Measurements from ENCODE around the gene TAF11.
A peak's percentile ranks its signal among the peaks of the same experiment; 100 is the strongest.
"Not testable (repeated sequence)": the region's sequence is repeated elsewhere in the genome, so short reads cannot be mapped to it uniquely, and the experiment has no call there.

The TAF11 gene

DNA sequence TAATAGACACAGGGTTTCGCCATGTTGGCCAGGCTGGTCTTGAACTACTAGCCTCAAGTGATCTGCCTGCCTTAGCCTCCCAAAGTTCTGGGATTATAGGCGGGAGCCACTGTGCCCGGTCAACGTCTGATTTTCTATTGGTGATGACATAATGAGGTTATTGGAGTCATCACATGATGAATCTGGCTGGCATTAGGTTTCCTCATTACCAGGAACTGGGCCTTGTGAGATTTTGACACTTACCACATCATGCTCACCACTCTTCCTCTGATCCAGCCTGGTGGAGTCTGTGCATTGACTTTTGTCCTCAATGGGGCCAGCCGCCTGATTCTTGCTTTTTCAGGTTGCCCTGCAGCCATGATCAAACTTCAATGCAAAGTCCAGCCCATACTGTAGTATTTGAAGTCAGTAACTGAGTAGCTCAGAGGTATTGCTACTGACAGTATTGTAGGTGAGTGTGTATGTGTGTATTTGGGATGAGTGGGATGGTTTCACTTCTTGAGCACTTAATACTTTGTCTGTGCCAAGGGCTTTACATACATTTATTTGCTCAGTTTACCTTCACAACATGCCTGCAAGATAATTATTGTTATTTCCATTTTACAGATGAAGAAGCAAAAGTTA is 17.3 kb upstream of the TAF11 start:
- no peak for DNase-seq

DNA sequence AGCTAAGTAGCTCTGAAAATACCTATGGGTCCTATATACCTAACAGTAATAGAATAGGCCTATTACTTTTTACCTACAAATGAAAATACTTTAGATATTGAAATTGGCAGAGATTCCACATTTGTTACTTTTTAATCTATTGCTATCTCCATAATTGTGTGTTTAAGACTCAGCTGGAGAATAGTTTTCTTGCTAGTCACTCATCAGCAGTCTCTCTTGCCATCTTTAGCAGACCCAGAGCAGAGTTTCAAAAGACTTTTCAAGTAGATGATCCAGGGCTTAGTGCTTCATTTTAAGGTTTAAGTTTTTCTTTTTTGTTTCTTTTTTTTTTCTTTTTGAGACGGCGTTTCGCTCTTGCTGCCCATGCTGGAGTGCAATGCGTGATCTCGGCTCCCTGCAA is 14.1 kb upstream of the TAF11 start:
- no peak for DNase-seq

DNA sequence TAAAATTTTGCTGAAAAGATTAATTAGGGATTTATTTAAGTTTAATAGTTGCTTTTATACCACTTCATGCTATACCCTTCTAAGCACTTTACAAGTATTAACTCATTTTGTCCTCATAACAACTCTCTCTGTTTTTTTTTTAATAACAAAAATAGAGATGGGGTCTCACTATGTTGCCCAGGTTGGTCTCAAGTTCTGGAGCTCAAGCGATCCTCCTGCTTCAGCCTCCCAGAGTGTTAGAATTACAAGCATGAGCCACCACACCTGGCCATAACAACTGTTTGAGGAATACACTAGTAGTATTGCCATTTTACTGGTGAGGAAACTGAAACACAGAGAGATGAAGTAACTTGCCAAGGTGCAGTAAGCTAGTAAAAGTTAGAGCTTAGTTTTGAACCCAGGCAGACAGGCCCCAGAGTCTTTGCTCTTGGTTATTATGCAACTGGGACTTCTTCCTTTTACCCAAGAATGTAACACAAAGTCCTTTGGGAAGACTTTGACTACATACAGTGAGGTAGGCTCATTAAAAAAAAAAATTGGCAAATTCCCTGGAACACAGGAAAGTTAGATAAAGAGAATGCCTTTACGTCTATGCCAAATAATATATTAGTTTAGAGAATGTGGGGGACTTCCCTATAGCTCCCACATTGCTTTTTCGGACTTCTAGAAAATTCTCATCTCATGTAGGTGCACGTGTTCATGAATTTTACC is 12.6 kb upstream of the TAF11 start:
- DNase-seq, result no peak

DNA sequence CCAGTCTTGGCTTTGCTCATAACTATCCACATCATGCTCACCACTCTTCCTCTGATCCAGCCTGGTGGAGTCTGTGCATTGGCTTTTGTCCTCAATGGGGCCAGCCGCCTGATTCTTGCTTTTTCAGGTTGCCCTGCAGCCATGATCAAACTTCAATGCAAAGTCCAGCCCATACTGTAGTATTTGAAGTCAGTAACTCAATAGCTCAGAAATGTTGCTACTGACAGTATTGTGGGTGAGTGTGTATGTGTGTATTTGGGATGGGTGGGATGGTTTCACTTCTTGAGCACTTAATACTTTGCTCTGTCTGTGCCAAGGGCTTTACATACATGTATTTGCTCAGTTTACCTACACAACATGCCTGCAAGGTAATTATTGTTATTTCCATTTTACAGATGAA is 11.9 kb upstream of the TAF11 start:
- not testable (repeated sequence) for DNase-seq

DNA sequence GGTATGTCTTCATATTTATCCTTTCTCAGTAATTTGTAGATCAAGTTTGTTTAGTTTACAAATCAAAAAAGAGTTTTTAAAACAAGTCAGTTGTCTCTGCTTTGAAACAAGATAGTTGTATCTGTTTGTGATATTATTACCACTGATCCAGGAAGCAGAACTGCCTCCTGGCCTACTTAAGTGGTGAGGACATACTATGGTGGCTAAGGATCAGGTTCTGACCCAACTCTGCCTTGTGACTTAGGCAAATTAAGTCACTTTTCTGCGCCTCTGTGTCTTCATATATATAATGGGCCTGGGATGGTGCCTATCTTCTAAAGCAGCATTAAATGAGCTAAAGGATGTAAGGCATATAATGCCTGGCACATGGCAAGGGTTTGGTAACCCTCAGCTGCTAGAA is 9.9 kb upstream of the TAF11 start:
- DNase-seq, result no peak

DNA sequence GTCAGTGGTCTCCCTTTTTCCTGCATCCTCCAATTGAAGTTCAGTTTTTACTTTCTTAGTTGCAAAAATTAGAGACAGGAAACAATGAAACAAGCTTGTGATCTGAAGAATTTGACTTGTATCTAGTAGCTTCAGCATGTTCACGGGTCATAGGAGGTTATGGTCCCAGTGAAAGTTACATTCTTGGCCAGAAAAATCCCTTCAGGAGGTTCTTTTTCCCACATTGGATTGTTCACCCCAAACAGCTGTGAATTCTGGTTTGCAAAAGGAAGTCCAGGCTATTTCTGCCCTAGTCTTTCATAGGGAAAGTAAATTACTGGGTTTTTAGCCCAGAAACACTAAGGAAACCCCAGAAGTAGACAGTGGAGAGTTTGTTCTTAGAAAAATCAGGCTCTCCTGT is 9.3 kb upstream of the TAF11 start:
- DNase-seq, result no peak

DNA sequence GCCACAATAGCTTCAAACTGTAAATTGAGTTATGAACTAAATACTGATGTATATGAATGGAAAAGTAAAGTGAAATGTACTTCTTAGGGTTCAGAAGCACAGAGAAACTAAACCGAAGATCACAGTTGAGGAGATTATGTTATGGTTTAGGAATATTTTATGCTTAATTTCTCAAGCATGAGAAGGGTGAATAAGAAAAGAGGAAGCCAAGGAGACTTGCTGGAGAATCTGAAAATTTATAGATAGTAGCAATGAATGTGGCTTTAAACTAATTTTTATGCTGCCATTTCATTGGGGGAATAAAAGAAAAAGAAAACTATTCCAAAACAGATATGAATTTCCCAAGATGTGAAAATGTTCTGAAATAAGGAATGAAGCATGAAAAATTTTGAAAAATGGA is 6.9 kb upstream of the TAF11 start:
- no peak for DNase-seq

DNA sequence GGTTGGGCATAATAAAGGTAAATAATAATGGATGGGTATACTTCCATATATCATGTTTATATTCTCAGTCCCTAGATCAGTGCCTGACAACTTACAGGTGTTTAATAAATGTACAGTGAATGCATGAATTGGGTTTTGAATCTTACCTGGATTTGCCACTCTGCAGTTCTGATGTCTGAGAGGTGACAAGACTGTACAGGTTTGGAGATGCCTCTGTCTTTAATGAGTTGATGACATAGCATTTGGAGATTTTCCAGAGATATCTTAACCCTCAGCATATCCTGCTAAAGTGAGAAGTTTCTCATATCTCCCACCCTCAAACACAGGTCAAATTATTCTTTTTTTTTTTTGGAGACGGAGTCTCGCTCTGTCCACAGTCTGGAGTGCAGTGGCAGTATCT is 3.5 kb upstream of the TAF11 start:
- no peak for DNase-seq

DNA sequence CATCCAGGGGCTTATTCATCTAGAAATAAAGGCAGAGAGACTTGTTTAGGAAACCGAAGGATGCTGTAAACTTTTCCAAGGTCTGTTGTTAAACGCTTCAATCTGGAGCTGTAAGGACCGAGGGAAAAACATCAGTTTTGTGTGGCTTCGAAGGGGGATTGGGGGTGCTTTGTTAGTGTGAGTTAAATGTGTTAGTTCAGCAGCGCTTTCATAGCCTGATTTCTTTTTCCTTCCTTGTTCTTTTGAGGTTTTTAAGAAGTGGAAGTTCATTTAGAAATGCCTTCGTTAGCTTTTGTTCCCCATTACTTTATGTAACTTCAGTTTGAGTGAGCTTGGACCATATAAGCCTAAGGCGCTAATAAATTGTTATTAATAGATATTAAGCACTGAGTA is 2.7 kb upstream of the TAF11 start:
- DNase-seq, result no peak

DNA sequence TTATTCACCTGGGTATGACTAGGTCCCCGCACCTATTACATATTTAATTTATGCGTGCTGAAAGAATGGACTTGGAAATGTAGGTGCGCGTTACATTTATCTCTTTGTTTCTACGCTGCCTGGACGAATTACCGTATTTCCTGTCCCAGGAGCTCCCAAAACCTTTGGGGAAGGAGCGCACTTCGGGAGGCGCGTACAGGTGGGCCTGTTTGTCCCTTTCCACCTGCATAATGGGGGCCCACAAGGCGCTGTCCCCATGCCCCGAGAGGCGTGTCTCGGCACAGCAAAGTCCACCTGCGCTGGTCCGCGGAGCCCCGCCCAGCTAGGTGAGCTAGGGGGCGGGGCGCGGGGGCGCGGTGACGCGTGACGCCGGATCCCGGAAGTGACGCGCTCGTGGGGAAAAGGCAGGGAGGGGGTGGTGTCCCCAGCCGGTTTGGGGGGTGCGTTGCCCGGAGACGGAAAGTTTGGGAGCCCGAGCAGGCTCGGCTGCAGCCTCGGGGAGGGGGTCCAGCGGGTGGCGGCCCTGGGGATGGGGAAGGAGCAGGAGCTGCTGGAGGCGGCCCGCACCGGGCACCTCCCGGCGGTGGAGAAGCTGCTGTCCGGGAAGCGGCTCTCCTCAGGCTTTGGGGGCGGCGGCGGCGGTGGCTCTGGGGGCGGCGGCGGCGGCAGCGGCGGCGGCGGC is 1.2 kb upstream of the TAF11 start, which contains the start of gene ANKS1A:
TSS of gene ANKS1A (plus strand) at position 382 of the 682 bp plus-strand sequence. CDS start at position 530, 148 bp downstream.
- peak; percentile 71 for DNase-seq

DNA sequence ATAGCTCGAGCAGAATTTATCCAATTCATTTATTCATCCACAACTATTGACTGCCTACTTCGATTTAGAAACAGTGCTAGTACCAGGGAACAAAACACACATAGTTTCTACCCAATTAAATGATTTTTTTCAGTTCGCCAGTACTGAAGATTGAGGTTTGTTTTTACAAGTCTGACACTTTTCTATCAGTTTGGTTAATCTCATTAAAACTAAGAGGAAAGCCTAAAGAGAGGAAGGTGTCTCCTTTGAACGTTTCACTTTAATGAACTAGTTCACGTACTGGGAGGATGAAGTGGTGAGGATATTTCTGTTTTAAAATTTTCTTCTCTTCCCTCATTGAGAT is 643 bp upstream of the TAF11 start:
- DNase-seq, result no peak

DNA sequence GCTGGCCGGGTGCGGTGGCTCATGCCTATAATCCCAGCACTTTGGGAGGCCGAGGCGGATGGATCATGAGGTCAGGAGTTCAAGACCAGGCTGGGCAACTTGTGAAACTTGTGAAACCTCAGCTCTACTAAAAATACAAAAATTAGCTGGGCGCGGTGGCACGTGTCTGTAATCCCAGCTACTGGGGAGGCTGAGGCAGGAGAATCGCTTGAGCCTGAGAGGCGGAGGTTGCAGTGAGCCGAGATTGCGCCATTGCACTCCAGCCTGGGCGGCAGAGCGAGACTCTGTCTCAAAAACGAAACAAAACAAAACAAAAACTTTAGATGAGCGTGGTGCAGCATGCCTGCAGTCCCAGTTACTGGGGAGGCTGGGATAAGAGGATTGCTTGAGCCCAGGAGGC is 2.0 kb downstream of the TAF11 start:
- DNase-seq, result not testable (repeated sequence)

DNA sequence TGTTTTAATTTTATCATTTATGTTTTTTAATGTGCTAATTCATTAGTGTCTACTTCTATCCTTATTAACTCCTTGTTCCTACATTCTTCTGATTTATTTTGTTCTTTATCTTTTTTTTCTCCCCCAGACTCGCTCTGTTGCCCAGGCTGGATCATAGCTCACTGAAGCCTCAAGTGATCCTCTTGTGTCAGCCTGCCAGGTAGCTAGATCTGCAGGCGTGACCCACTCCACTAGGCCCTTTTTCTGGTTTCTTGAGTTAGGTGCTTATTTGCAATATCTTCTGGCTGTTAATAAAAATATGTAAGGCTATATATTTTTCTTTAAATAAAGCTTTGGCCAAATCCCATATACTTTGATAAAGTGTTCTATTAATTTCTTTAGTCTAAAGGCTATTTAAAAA is 2.8 kb downstream of the TAF11 start:
- peak; percentile 6 for DNase-seq

DNA sequence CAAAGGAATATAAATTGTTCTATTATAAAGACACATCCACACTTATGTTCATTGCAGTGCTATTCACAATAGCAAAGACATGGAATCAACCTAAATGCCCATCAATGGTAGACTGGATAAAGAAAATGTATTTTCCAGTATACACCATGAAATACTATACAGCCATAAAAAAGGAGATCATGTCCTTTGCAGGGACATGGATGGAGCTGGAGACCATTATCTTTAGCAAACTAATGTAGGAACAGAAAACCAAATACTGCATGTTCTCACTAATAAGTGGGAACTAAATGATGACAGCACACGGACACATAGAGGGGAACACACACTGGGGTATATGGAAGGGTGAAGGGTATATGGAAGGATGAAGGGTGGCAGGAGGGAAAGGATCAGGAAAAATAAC is 3.8 kb downstream of the TAF11 start:
- DNase-seq, result not testable (repeated sequence)

DNA sequence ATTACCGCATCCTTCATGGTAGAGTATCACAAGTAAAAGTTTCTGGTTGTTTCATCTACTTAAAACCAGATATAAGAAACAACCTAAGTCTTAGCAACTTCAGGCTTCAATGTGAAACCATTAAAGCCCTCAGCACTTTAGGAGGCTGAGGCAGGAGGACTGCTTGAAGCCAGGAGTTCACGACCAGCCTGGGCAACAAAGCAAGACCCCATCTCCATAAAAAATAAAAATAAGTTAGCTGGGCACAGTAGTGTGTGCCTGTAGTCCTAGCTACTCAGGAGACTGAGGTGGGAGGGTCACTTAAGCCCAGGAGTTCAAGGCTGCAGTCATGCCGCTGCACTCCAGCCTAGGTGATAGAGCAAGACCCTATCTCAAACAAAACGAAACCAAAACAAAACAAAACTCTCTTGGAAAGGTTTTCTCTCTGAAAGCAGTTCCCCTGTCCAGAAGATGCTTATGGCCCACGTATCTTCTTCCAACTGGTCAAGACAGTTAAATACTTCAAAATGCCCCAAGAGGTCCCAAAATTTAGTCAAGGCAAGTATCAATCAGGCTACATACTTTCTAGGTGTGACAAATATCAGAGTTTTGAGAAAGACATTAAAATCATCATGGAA is 9.9 kb downstream of the TAF11 start:
- no peak for DNase-seq

DNA sequence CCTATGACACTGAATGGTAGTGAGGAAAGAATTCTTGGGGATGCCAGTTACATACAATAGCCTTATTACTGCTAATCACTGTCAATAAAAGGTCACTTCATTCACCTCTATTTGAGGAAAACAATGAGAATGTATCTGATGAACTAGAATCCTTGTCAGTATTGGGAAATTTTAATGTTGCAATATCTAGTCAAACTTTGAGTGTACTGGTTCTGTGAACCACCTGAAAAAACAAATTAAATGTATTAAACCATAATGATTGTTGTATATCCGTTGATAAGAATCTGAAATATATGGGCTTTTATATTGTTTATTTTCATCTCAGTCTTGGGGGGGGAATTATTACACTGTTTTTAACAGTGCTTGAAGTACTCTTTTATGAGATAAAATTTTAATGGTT is 10.6 kb downstream of the TAF11 start:
- no peak for DNase-seq

DNA sequence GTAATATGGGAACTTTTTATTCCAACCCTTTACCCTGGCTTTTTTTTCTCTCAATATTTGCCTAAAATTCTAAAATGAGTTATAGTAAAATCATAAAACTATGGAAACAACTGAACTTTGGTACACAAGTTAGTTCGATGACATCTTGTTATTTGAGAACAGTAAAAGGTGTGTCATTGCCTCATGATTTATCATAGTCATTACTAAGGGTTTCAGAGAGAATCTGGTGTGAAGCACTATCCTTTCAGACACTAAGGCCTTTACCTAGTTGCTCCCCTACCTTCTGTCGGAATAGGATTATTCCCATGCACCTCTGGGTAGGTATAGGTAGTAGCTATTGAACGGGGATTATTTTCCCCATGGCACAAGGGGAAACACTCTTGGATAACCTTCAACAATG is 11.4 kb downstream of the TAF11 start:
- DNase-seq, result no peak

DNA sequence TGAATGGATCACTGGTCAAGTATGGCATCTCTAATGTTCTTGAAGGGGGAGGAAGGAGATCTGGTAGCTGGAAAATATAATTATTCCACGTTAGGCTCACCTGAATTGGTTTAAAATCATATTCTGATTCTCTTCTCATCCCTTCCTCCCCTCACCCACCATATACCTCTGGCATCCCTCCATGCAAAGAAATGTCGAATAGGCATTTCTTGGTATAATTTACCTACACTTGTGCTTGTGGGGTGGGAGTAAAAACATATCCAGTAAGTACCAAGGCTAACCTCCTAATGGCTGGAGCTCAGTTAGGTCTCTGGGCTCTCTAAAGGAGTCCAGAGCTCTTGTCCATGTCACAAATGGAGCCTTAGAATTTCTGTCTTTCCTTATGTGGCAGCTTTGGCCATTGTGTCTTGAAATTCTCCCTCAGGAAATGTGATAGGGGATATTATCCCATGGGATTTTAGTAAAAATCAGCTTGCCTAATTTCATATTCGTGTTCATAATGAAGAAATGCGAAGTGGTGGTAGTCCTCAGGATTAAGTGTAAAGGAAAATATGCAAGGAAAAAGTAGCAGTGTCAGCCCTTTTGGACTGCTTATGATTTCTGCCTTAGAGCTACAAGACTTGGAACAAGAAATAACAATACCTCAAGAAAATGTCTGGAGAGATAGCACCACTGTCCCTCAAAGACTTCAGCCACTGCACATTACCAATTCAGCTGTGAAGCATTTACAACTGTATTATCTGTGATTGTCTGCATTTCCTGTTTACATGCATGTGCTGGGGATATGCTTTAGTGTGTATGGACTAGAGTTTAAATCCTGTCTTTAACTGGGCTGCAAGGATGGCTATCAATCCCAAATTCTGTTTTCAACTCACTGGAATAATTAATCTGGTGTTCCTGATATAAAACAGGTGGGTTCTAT is 12.3 kb downstream of the TAF11 start:
- DNase-seq, result no peak

DNA sequence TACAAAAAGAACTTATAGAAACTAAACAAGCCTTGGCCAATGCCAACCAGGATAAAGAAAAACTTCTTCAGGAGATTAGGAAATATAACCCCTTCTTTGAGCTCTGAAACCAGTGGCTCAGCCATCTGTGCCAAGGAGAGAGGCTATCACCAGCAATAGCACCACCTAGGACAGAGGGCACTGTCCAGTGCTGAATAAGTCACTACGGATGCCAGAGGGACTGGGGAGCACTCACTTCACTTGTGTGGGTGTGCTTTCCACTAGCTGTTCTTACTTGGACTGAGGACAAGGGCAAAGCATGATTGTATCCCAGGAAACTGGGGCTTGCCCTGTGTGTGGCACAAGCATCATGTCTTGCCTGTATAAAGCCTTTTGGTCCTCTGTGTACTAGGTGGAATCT is 15.5 kb downstream of the TAF11 start:
- no peak for DNase-seq

DNA sequence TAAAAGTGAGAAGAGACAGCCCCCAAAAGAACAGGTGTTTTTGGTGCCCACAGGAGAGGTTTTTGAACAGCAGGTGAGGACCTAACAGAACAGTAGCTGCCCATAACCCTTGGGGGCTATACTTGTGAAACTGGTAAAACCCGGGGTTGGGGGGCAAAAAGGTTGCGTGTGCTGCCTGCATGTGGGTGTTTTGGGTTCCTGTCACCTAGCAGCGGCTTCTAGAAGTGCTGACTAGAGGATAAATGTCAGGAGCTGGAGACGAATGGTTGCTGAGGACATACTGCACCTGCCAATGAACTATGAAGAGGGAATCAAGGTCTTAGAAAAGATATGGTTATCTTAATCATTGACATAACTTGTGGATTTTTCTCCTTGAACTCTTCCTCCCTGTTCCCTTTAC is 16.0 kb downstream of the TAF11 start:
- no peak for DNase-seq

DNA sequence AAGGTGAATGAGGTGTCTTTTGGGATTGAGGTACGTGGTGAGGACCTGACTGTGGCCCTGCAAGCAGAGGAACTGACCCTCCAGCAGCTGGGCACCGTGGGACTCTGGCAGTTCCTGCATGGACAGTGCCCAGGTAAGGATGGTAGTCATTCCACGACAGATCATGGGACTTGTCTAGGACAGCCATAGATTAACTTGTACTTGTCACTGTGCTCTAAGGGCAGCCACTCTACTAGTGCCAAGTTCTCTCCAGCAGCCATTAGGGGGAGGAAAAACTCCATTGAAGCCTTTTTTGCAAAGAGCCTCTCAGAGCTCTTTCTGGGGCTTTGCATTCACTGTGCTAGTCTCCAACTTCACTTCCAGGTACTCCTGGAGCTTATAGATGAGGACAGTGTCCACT is 20.4 kb downstream of the TAF11 start:
- no peak for DNase-seq

DNA sequence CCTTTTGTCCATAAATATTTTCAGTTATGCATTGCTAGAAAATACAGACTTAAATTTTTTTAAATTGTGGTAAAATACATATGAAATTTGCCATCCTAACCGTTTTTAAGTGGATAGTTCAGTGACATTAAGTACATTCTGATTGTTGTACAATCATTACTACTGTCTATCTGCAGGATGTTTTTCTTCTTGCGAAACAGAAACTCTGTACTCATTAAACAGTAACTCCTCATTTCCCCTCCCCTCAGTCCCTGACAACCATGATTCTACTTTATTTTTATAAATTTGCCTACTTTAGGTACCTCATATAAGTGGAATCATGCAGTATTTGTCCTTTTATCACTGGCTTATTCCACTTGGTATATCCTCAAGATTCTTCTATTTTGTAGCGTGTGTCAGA is 21.3 kb downstream of the TAF11 start:
- no peak for DNase-seq

DNA sequence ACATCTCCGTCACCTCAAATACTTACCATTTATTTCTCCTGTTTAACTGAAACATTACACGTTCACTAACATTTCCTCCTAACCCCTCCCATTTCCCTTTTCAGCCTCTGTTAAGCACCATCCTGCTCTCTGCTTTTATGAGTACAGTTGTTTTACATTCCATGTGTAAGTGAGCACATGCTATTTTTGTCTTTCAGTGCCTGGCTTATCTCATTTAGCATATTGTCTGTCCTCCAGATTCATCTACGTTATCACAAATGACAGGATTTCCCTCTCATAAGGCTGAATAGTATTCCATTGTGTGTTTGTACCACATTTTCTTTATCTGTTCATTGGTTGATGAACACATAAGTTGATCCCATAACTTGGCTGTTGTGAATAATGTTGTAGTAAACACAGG is 22.7 kb downstream of the TAF11 start:
- DNase-seq, result no peak

Data from DMS79 (cell line).